Heart left ventricle (tissue), 13 donors: ENCODE data around the gene MAML1.

Source experiments
- POLR2A ChIP-seq, 2 donors: fragments of 450-650 bp; IDR thresholded peaks; one replicate each; pipeline ENCODE4 v1.6.1; 2017; ENCODE audit warnings: antibody characterized with exemption in 2 of 2, mild to moderate bottlenecking in 2 of 2, moderate library complexity in 2 of 2
- TF ChIP-seq, protein P1 (sequence below), 12 donors: fragments of 200-600 bp; sonication (generic) in 4 of 12; IDR thresholded peaks; one replicate each; pipeline versions ENCODE4 v1.5.0 to v1.8.0; 2018 to 2022; ENCODE audit warnings: antibody characterized with exemption in 12 of 12, mild to moderate bottlenecking in 5 of 12
- donor health status: ischemic (EF 13 %, LVEDD 7.1; RV severe dilation, severe dysfunction).
- donor health status: DM: no; HTN: yes; CAD: no.
- donor health status: DM: no; HTN: no; CAD: no.
- donor health status: ischemic (EF 25% LVEDD 6.9; RV normal size, moderate dysfunction).
- donor health status: ischemic (EF 25% LVEDD 5.7; RV mildly dilated, moderate dysfunction).
- donor health status: ischemic (EF 35%, LVEDD 5.7; RV mildly dilated, moderate dysfunction).
- donor health status: nonischemic (EF 11% LVEDD 7.7; RV severe dilation, severe dysfunction).
- donor health status: DM: yes; HTN: yes; CAD: no.
- donor health status: PGD.
- donor health status: ischemic (EF 29% LVEDD 5.4; RV normal size, mild dysfunction).
- donor health status: nonischemic (EF 23%, LVEDD 6.1; RV moderate dilation, normal function).

GRCh38 chr5:179700401-179700918 lies 32.2 kb upstream of the MAML1 start:
- TF ChIP-seq, protein P1, sequence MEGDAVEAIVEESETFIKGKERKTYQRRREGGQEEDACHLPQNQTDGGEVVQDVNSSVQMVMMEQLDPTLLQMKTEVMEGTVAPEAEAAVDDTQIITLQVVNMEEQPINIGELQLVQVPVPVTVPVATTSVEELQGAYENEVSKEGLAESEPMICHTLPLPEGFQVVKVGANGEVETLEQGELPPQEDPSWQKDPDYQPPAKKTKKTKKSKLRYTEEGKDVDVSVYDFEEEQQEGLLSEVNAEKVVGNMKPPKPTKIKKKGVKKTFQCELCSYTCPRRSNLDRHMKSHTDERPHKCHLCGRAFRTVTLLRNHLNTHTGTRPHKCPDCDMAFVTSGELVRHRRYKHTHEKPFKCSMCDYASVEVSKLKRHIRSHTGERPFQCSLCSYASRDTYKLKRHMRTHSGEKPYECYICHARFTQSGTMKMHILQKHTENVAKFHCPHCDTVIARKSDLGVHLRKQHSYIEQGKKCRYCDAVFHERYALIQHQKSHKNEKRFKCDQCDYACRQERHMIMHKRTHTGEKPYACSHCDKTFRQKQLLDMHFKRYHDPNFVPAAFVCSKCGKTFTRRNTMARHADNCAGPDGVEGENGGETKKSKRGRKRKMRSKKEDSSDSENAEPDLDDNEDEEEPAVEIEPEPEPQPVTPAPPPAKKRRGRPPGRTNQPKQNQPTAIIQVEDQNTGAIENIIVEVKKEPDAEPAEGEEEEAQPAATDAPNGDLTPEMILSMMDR (IDR thresholded peaks at IDR 0.05) = no peak
- no peak for TF ChIP-seq POLR2A (IDR thresholded peaks at IDR 0.05)
